Neural progenitor cell (in vitro differentiated cells): ENCODE measurements around the gene ABTB2.

Experiments used
- EZH2 ChIP-seq: fragments of 200-600 bp; sonication (generic); IDR thresholded peaks from 2 replicates; pipeline ENCODE4 v1.6.1; 2017; ENCODE audit warnings: antibody characterized with exemption, mild to moderate bottlenecking, moderate library complexity
- TF ChIP-seq, protein P1 (sequence below): fragments of 200-600 bp; sonication (generic); IDR thresholded peaks from 2 replicates; pipeline ENCODE4 v1.5.1; 2017; ENCODE audit warnings: antibody characterized with exemption, mild to moderate bottlenecking

GRCh38 chr11:34176751-34177209, 181.0 kb downstream of the ABTB2 start:
- TF ChIP-seq, protein P1, sequence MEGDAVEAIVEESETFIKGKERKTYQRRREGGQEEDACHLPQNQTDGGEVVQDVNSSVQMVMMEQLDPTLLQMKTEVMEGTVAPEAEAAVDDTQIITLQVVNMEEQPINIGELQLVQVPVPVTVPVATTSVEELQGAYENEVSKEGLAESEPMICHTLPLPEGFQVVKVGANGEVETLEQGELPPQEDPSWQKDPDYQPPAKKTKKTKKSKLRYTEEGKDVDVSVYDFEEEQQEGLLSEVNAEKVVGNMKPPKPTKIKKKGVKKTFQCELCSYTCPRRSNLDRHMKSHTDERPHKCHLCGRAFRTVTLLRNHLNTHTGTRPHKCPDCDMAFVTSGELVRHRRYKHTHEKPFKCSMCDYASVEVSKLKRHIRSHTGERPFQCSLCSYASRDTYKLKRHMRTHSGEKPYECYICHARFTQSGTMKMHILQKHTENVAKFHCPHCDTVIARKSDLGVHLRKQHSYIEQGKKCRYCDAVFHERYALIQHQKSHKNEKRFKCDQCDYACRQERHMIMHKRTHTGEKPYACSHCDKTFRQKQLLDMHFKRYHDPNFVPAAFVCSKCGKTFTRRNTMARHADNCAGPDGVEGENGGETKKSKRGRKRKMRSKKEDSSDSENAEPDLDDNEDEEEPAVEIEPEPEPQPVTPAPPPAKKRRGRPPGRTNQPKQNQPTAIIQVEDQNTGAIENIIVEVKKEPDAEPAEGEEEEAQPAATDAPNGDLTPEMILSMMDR: no peak
- TF ChIP-seq EZH2: no peak
